Measurements from ENCODE around the gene NPFFR1.

GRCh38 chr10:70232859-70233108 is 51.0 kb downstream of the NPFFR1 start:
- TF ChIP-seq CTCF (IDR thresholded peaks at IDR 0.05) (no peak), POLR2A (IDR thresholded peaks at IDR 0.05) (no peak)

All from lower leg skin (tissue), 3 donors.